ENCODE measurements around the gene ZC3H18. TPM values are rescaled to one million over a fixed set of nuclear protein-coding genes. Genes with fewer than 3 reads are reported as not detected.
"Not testable (repeated sequence)": the region's sequence is repeated elsewhere in the genome, so short reads cannot be mapped to it uniquely, and the experiment has no call there.

The ZC3H18 gene
- total RNA-seq, 3 donors from 2014 or later: 12.5 to 14.9 (median 13.3) TPM

GRCh38 chr16:88667461-88667860 lies 97.3 kb downstream of the ZC3H18 start:
- DNase-seq (ENCODE audit: low spot score in 2 of 2): no peak
- intact Hi-C loops (cut with DNase I; ENCODE audit: low total_unique reads): no loop called here
- Histone ChIP-seq H3K4me3 (no peak overlapping the region), H3K4me1 (no peaks in the 10 kb centered on the region), H3K9me3 (no peaks in the 10 kb centered on the region), H3K27me3 (no peaks in the 10 kb centered on the region), H3K27ac (no peak overlapping the region), H3K36me3 (no peaks in the 10 kb centered on the region)
- TF ChIP-seq POLR2AphosphoS5 (IDR thresholded peaks at IDR 0.05) (no peak), CTCF (IDR thresholded peaks at IDR 0.05) (no peak), POLR2A (IDR thresholded peaks at IDR 0.05) (no peak)

GRCh38 chr16:88669493-88669892 lies 99.3 kb downstream of the ZC3H18 start:
- H3K4me1 ChIP-seq; H3K4me3 ChIP-seq; H3K27me3 ChIP-seq; H3K27ac ChIP-seq; H3K9me3 ChIP-seq; intact Hi-C loops (cut with DNase I; ENCODE audit: low total_unique reads); H3K36me3 ChIP-seq; DNase-seq (ENCODE audit: low spot score in 2 of 2): not testable (repeated sequence)

GRCh38 chr16:88669980-88670379 lies 99.8 kb downstream of the ZC3H18 start:
- H3K36me3 ChIP-seq: no peaks in the 10 kb centered on the region
- no peak for TF ChIP-seq POLR2AphosphoS5 (IDR thresholded peaks at IDR 0.05)
- TF ChIP-seq POLR2A (IDR thresholded peaks at IDR 0.05): no peak
- no peak for TF ChIP-seq CTCF (IDR thresholded peaks at IDR 0.05)
- H3K4me3 ChIP-seq: no peak overlapping the region
- no peaks in the 10 kb centered on the region for H3K4me1 ChIP-seq
- intact Hi-C loops (cut with DNase I; ENCODE audit: low total_unique reads): no loop called here
- no peak overlapping the region for H3K27ac ChIP-seq
- no peak for DNase-seq (ENCODE audit: low spot score in 2 of 2)
- H3K9me3 ChIP-seq: no peaks in the 10 kb centered on the region
- H3K27me3 ChIP-seq: no peaks in the 10 kb centered on the region

GRCh38 chr16:88671806-88672205 lies 101.6 kb downstream of the ZC3H18 start:
- intact Hi-C loops (cut with DNase I; ENCODE audit: low total_unique reads): no loop called here
- Histone ChIP-seq H3K36me3 (no peaks in the 10 kb centered on the region), H3K4me1 (no peaks in the 10 kb centered on the region), H3K27me3 (peaks cover 0 to 2% of the 10 kb centered on the region in 2 donors), H3K9me3 (no peaks in the 10 kb centered on the region), H3K4me3 (no peak overlapping the region), H3K27ac (no peak overlapping the region)
- TF ChIP-seq CTCF (IDR thresholded peaks at IDR 0.05): no peak
- TF ChIP-seq POLR2A (IDR thresholded peaks at IDR 0.05): no peak
- TF ChIP-seq POLR2AphosphoS5 (IDR thresholded peaks at IDR 0.05): no peak
- no peak for DNase-seq (ENCODE audit: low spot score in 2 of 2)

GRCh38 chr16:88672776-88673175 lies 102.6 kb downstream of the ZC3H18 start:
- no peaks in the 10 kb centered on the region for H3K36me3 ChIP-seq
- H3K4me1 ChIP-seq: no peaks in the 10 kb centered on the region
- intact Hi-C loops (cut with DNase I; ENCODE audit: low total_unique reads): no loop called here
- DNase-seq (ENCODE audit: low spot score in 2 of 2): no peak
- no peak overlapping the region for H3K27ac ChIP-seq
- H3K4me3 ChIP-seq: no peak overlapping the region
- TF ChIP-seq CTCF (IDR thresholded peaks at IDR 0.05): no peak
- no peak for TF ChIP-seq POLR2AphosphoS5 (IDR thresholded peaks at IDR 0.05)
- TF ChIP-seq POLR2A (IDR thresholded peaks at IDR 0.05): no peak
- peaks cover 0 to 9% of the 10 kb centered on the region in 2 donors for H3K27me3 ChIP-seq
- H3K9me3 ChIP-seq: no peaks in the 10 kb centered on the region

All from breast epithelium (tissue), 4 donors.